GM23248 (cell line): ENCODE data around the gene FGF4. TPM values are rescaled to one million over a fixed set of nuclear protein-coding genes. Genes with fewer than 3 reads are reported as not detected.

ENCODE experiments used
- DNase-seq: peaks from one replicate; pipeline ENCODE4 v3.0.0-alpha.2; 2015
- H2AFZ ChIP-seq: fragments of 200-600 bp; sonication (generic); 2 replicates; pipeline ENCODE4 v1.6.1; 2016; ENCODE audit warnings: antibody characterized with exemption
- H3F3A ChIP-seq: fragments of 200-600 bp; sonication (generic); 2 replicates; pipeline ENCODE4 v1.6.1; 2016; ENCODE audit warnings: mild to moderate bottlenecking, antibody characterized with exemption, mixed run types; ENCODE audit not compliant: insufficient read depth
- H3K27ac ChIP-seq: fragments of 200-600 bp; sonication (generic); 2 replicates; pipeline ENCODE4 v1.5.1; 2016; ENCODE audit warnings: mild to moderate bottlenecking
- H3K27me3 ChIP-seq: fragments of 200-600 bp; sonication (generic); replicated peaks from 2 replicates; pipeline ENCODE4 v1.6.1; 2016; ENCODE audit warnings: mild to moderate bottlenecking; ENCODE audit not compliant: insufficient read depth
- H3K36me3 ChIP-seq: fragments of 200-600 bp; sonication (generic); 2 replicates; pipeline ENCODE4 v1.6.1; 2016; ENCODE audit warnings: low read depth, mild to moderate bottlenecking
- H3K4me1 ChIP-seq: fragments of 200-600 bp; sonication (generic); 2 replicates; pipeline ENCODE4 v1.6.1; 2016; ENCODE audit warnings: mild to moderate bottlenecking; ENCODE audit not compliant: insufficient read depth
- H3K4me2 ChIP-seq: fragments of 200-600 bp; sonication (generic); one replicate; pipeline ENCODE4 v1.6.1; 2016; ENCODE audit warnings: mild to moderate bottlenecking; ENCODE audit not compliant: unreplicated experiment
- H3K4me3 ChIP-seq: fragments of 200-600 bp; sonication (generic); 2 replicates; pipeline ENCODE4 v1.5.1; 2016; ENCODE audit warnings: mild to moderate bottlenecking
- H3K79me2 ChIP-seq: fragments of 200-600 bp; sonication (generic); 2 replicates; pipeline ENCODE4 v1.6.1; 2016; ENCODE audit warnings: mild to moderate bottlenecking; ENCODE audit not compliant: insufficient read depth
- H3K9ac ChIP-seq: fragments of 200-600 bp; sonication (generic); 2 replicates; pipeline ENCODE4 v1.6.1; 2016; ENCODE audit warnings: mild to moderate bottlenecking
- H3K9me2 ChIP-seq: fragments of 200-600 bp; sonication (generic); 2 replicates; pipeline ENCODE4 v1.6.1; 2016; ENCODE audit warnings: mixed run types, mild to moderate bottlenecking, moderate library complexity; ENCODE audit not compliant: insufficient read depth
- H3K9me3 ChIP-seq: fragments of 200-600 bp; sonication (generic); one replicate; pipeline ENCODE4 v1.6.1; 2017; ENCODE audit warnings: low read depth
- H4K20me1 ChIP-seq: fragments of 200-600 bp; sonication (generic); 2 replicates; pipeline ENCODE4 v1.6.0; 2016; ENCODE audit not compliant: insufficient read depth
- EZH2 ChIP-seq: fragments of 200-600 bp; sonication (generic); IDR thresholded peaks from 2 replicates; pipeline ENCODE4 v1.6.1; 2018; ENCODE audit warnings: antibody characterized with exemption, mild to moderate bottlenecking; ENCODE audit not compliant: insufficient read depth, poor library complexity, severe bottlenecking
- EZH2phosphoT487 ChIP-seq: fragments of 200-600 bp; sonication (generic); IDR thresholded peaks from 2 replicates; pipeline ENCODE4 v1.6.1; 2018; ENCODE audit warnings: antibody characterized with exemption, moderate library complexity, mild to moderate bottlenecking, low read depth; ENCODE audit not compliant: insufficient read depth
- WGBS, 2 experiments: methylation state at CpG; one replicate each; pipeline ENCODE4 v1.1.6; 2015 to 2017; ENCODE audit warnings: low lambda C conversion rate in 2 of 2, low coverage in 1 of 2; ENCODE audit errors: missing lambda C conversion rate in 2 of 2; 5-methylcytosine and 5-hydroxymethylcytosine counted together
- in situ Hi-C: fragments of 300-500 bp; cut with MboI; formaldehyde crosslinking; loops from 2 replicates; pipeline ENCODE4 v1.15.0; 2020
- polyA plus RNA-seq: library from polyadenylated mRNA; unstranded; fragments of >200 nt; fragmentation: Nextera tagmentation; extraction: Ambion mirVana; gene quantifications from 2 replicates; pipeline ENCODE4 v1.2.1, GENCODE V29; 2016
- total RNA-seq: library from RNA; depleted of rRNA; stranded (reverse); fragments of >200 nt; shearing (Covaris generic); gene quantifications from 2 replicates; pipeline ENCODE4 v1.2.3, GENCODE V29; 2014

Gene FGF4
- total and polyA plus RNA-seq, 2 experiments from 2014 or later = not detected

- 7% methylated on average over 4 of the region's 4 CpGs for WGBS, 2 experiments
- in situ Hi-C loops = no loop called here
- Histone ChIP-seq H3K79me2 (no peaks in the 10 kb centered on the region), H3F3A (no peaks in the 10 kb centered on the region), H3K9ac (no peak overlapping the region), H3K4me2 (no peak overlapping the region), H3K9me3 (no peaks in the 10 kb centered on the region), H3K4me3 (no peak overlapping the region), H3K27ac (no peak overlapping the region), H2AFZ (no peak overlapping the region), H3K27me3 (peaks cover 27% of the 10 kb centered on the region; the same call in 1 of the 2 replicates), H3K4me1 (no peaks in the 10 kb centered on the region), H3K9me2 (no peaks in the 10 kb centered on the region), H3K36me3 (no peaks in the 10 kb centered on the region), H4K20me1 (no peaks in the 10 kb centered on the region)
- TF ChIP-seq EZH2phosphoT487 (no peak), EZH2 (no peak)
- no peak for DNase-seq
Observed at GRCh38 chr11:69760319-69760718, 14.8 kb downstream of the FGF4 start.

- no peaks in the 10 kb centered on the region for H4K20me1 ChIP-seq
- H3K9me2 ChIP-seq = no peaks in the 10 kb centered on the region
- in situ Hi-C loops = no loop called here
- DNase-seq = no peak
- H3K9ac ChIP-seq = no peak overlapping the region
- H3K27me3 ChIP-seq = peaks cover 16% of the 10 kb centered on the region; the same call in 1 of the 2 replicates
- no peak overlapping the region for H3K27ac ChIP-seq
- no peaks in the 10 kb centered on the region for H3F3A ChIP-seq
- H3K4me2 ChIP-seq = no peak overlapping the region
- no peak overlapping the region for H2AFZ ChIP-seq
- no peak for TF ChIP-seq EZH2phosphoT487
- TF ChIP-seq EZH2 = no peak
- H3K79me2 ChIP-seq = no peaks in the 10 kb centered on the region
- no peaks in the 10 kb centered on the region for H3K36me3 ChIP-seq
- H3K9me3 ChIP-seq = no peaks in the 10 kb centered on the region
- no peak overlapping the region for H3K4me3 ChIP-seq
- no peaks in the 10 kb centered on the region for H3K4me1 ChIP-seq
- 4 to 5% methylated on average over 4 of the region's 4 CpGs for WGBS, 2 experiments
Observed at GRCh38 chr11:69752890-69753289, 22.3 kb downstream of the FGF4 start.

GRCh38 chr11:69750875-69751597 is 24.1 kb downstream of the FGF4 start:
- no peak for DNase-seq
- 32 to 38% methylated on average over 11 of the region's 11 CpGs for WGBS, 2 experiments
- in situ Hi-C loops = no loop called here

GRCh38 chr11:69750108-69750850 is 24.9 kb downstream of the FGF4 start:
- Histone ChIP-seq H3K27me3 (peaks cover 13% of the 10 kb centered on the region; the same call in 1 of the 2 replicates), H3K4me3 (no peak overlapping the region), H3K9me2 (no peaks in the 10 kb centered on the region), H3K9me3 (no peaks in the 10 kb centered on the region), H3K27ac (no peak overlapping the region), H3K36me3 (no peaks in the 10 kb centered on the region), H3F3A (no peaks in the 10 kb centered on the region), H3K9ac (no peak overlapping the region), H2AFZ (no peak overlapping the region), H3K4me1 (no peaks in the 10 kb centered on the region), H3K4me2 (no peak overlapping the region), H3K79me2 (no peaks in the 10 kb centered on the region), H4K20me1 (no peaks in the 10 kb centered on the region)
- in situ Hi-C loops = no loop called here
- 30 to 33% methylated on average over 10 to 11 of the region's 11 CpGs for WGBS, 2 experiments
- no peak for DNase-seq
- no peak for TF ChIP-seq EZH2phosphoT487
- no peak for TF ChIP-seq EZH2

More at GRCh38 chr11:69750875-69751597, 24.1 kb downstream of the FGF4 start:
- H3K4me2 ChIP-seq = no peak overlapping the region
- no peaks in the 10 kb centered on the region for H4K20me1 ChIP-seq
- no peaks in the 10 kb centered on the region for H3F3A ChIP-seq
- H3K36me3 ChIP-seq = no peaks in the 10 kb centered on the region
- no peak overlapping the region for H3K4me3 ChIP-seq
- no peak overlapping the region for H3K9ac ChIP-seq
- peaks cover 15% of the 10 kb centered on the region; the same call in 1 of the 2 replicates for H3K27me3 ChIP-seq
- no peaks in the 10 kb centered on the region for H3K79me2 ChIP-seq
- no peak overlapping the region for H3K27ac ChIP-seq
- H3K9me3 ChIP-seq = no peaks in the 10 kb centered on the region
- no peaks in the 10 kb centered on the region for H3K9me2 ChIP-seq
- no peaks in the 10 kb centered on the region for H3K4me1 ChIP-seq
- no peak overlapping the region for H2AFZ ChIP-seq
- TF ChIP-seq EZH2phosphoT487 (no peak), EZH2 (no peak)
